Sciatic nerve (tissue), 2 donors: Measurements from ENCODE around the gene RABIF. TPM values are rescaled to one million over a fixed set of nuclear protein-coding genes. Genes with fewer than 3 reads are reported as not detected.
"Not testable (repeated sequence)": the region's sequence is repeated elsewhere in the genome, so short reads cannot be mapped to it uniquely, and the experiment has no call there.

Experiments
- ATAC-seq: fragments of 200-7000 bp; cut with Tn5 transposase; one replicate; pipeline ENCODE4 v1.9.1; 2020; ENCODE audit warnings: mild to moderate bottlenecking, moderate library complexity
- DNase-seq: peaks from one replicate; pipeline ENCODE4 v3.0.0-alpha.2; 2020; ENCODE audit warnings: low spot score
- intact Hi-C: fragments of 100-400 bp; cut with DNase I; formaldehyde crosslinking; loops from one replicate; pipeline ENCODE4 v1.14.2; 2022
- total RNA-seq: library from RNA; stranded (reverse); fragmentation: NEBNext Ultra II Directional; extraction: Animal tissue kit (Norgen Biotek cat#: 25700); gene quantifications from one replicate; pipeline ENCODE4 v1.2.1, GENCODE V29; 2021
- donor health status: DM: no; HTN: no; CAD: no.
- donor health status: DM: no; HTN: no; CAD: no.

RABIF gene
- total RNA-seq, 1 donor from 2014 or later, result 5.3 TPM

- ATAC-seq, result no peak
- intact Hi-C loops, result no loop called here
- DNase-seq, result no peak
These were observed 45.9 kb downstream of the RABIF start for GRCh38 chr1:202843081-202843480.

GRCh38 chr1:202837746-202838262 is 51.1 kb downstream of the RABIF start:
- intact Hi-C loops, result no loop called here
- DNase-seq (no peak), ATAC-seq (no peak)

- no peak for DNase-seq
- no peak for ATAC-seq
- intact Hi-C loops, result no loop called here
These were observed 52.1 kb downstream of the RABIF start for GRCh38 chr1:202836623-202837403.

- intact Hi-C loops, result no loop called here
- no peak for ATAC-seq
These were observed 53.3 kb downstream of the RABIF start for GRCh38 chr1:202835548-202836072.

GRCh38 chr1:202834771-202835547 is 54.0 kb downstream of the RABIF start:
- ATAC-seq (no peak), DNase-seq (no peak)
- intact Hi-C loops, result no loop called here

More at GRCh38 chr1:202835548-202836072, 53.3 kb downstream of the RABIF start:
- DNase-seq, result no peak

- ATAC-seq (no peak), DNase-seq (no peak)
- intact Hi-C loops, result no loop called here
These were observed 57.0 kb downstream of the RABIF start for GRCh38 chr1:202831906-202832305.

- intact Hi-C loops, DNase-seq, ATAC-seq: not testable (repeated sequence)
These were observed 59.7 kb downstream of the RABIF start for GRCh38 chr1:202829223-202829622.

Other genes starting within 250 kb of the RABIF start
- not detected for gene SYT2, start 178.7 kb downstream of the RABIF start, total RNA-seq
- gene KDM5B, start 80.7 kb downstream of the RABIF start, total RNA-seq, result 67.9 TPM
- gene PCAT6, start 78.2 kb downstream of the RABIF start, total RNA-seq, result 1.2 TPM
- gene KLHL12, start 38.1 kb upstream of the RABIF start, total RNA-seq, result 22.7 TPM
- gene ADIPOR1, start 69.2 kb upstream of the RABIF start, total RNA-seq, result 83.8 TPM
- 49.8 TPM for gene CYB5R1, start 78.1 kb upstream of the RABIF start, total RNA-seq
- 40.3 TPM for gene TMEM183A, start 118.2 kb upstream of the RABIF start, total RNA-seq
- gene PPFIA4, start 137.3 kb upstream of the RABIF start, total RNA-seq, result 3.1 TPM
- gene MYOG, start 196.9 kb upstream of the RABIF start, total RNA-seq, result not detected
- gene ADORA1, start 238.6 kb upstream of the RABIF start, total RNA-seq, result 1.8 TPM